Caco-2 (cell line): ENCODE data around the gene SORCS2. TPM values are rescaled to one million over a fixed set of nuclear protein-coding genes. Genes with fewer than 3 reads are reported as not detected.

ENCODE experiments used
- BruUV-seq: library from RNA; stranded (reverse); fragments of 400-500 nt; replicated peaks from 2 replicates; lab custom pipeline; 2021; lab: Mats Ljungman, UMichigan
- CTCF ChIA-PET: fragments of 300-600 bp; sonication (Branson Sonifier 250); formaldehyde crosslinking; loops from one replicate; lab custom pipeline; 2022; ENCODE audit warnings: antibody characterized with exemption; lab: Charles Lee
- POLR2A ChIA-PET: fragments of 300-600 bp; sonication (Branson Sonifier 250); formaldehyde crosslinking; loops from one replicate; lab custom pipeline; 2022; ENCODE audit warnings: antibody characterized with exemption; lab: Charles Lee
- DNase-seq, 2 experiments: peaks; one replicate each; pipeline versions ENCODE4 v3.0.0 to v3.0.0-alpha.2; 2020 to 2022
- H3K27me3 ChIP-seq: replicated peaks from 2 replicates; pipeline ENCODE4 v1.6.0; 2011; ENCODE audit warnings: low read length; ENCODE audit not compliant: control insufficient read depth, insufficient read depth
- H3K36me3 ChIP-seq: 2 replicates; pipeline ENCODE4 v1.5.1; 2011; ENCODE audit warnings: low read length; ENCODE audit not compliant: control insufficient read depth, insufficient read depth
- H3K4me1 ChIP-seq: fragments of 250-450 bp; sonication (Bioruptor Pico); 2 replicates; pipeline ENCODE4 v1.5.1; 2020; ENCODE audit warnings: mild to moderate bottlenecking
- H3K4me3 ChIP-seq: 2 replicates; pipeline ENCODE4 v1.5.1; 2011; ENCODE audit warnings: low read depth, mild to moderate bottlenecking, control low read depth, low read length
- H3K9me3 ChIP-seq: fragments of 250-450 bp; sonication (Bioruptor Pico); 2 replicates; pipeline ENCODE4 v1.5.1; 2020; ENCODE audit warnings: mild to moderate bottlenecking, moderate library complexity
- H3K27ac Mint-ChIP-seq: one replicate; pipeline ENCODE4 v1.8.0; 2022; ENCODE audit warnings: mixed read lengths; ENCODE audit not compliant: unreplicated experiment
- H3K27me3 Mint-ChIP-seq: one replicate; pipeline ENCODE4 v1.8.0; 2022; ENCODE audit warnings: mixed read lengths; ENCODE audit not compliant: insufficient read depth, unreplicated experiment
- H3K36me3 Mint-ChIP-seq: one replicate; pipeline ENCODE4 v1.8.0; 2022; ENCODE audit warnings: mild to moderate bottlenecking, mixed read lengths; ENCODE audit not compliant: insufficient read depth, unreplicated experiment
- H3K4me1 Mint-ChIP-seq: one replicate; pipeline ENCODE4 v1.8.0; 2022; ENCODE audit warnings: low read depth, mixed read lengths; ENCODE audit not compliant: unreplicated experiment
- H3K4me3 Mint-ChIP-seq: one replicate; pipeline ENCODE4 v1.8.0; 2022; ENCODE audit warnings: mild to moderate bottlenecking, moderate library complexity, mixed read lengths; ENCODE audit not compliant: unreplicated experiment
- H3K9me3 Mint-ChIP-seq: one replicate; pipeline ENCODE4 v1.8.0; 2022; ENCODE audit warnings: mixed read lengths; ENCODE audit not compliant: unreplicated experiment
- CTCF ChIP-seq, 2 experiments: fragments of 200-600 bp in 1 of 2; IDR thresholded peaks; 1 replicate in 1 of 2; 2 replicates in 1 of 2; pipeline versions ENCODE4 v1.5.1 to v1.8.0; 2011 to 2022; ENCODE audit warnings: antibody characterized with exemption in 1 of 2, control low read depth in 1 of 2, inconsistent platforms in 1 of 2, low read depth in 1 of 2, low read length in 1 of 2, mild to moderate bottlenecking in 1 of 2, moderate library complexity in 1 of 2; ENCODE audit not compliant: insufficient read depth in 1 of 2, severe bottlenecking in 1 of 2, unreplicated experiment in 1 of 2
- intact Hi-C: fragments of 100-400 bp; cut with micrococcal nuclease; formaldehyde crosslinking; loops from one replicate; pipeline ENCODE4 v1.10.0; 2022; ENCODE audit not compliant: unreplicated experiment
- total RNA-seq: library from RNA; stranded (reverse); gene quantifications from 2 replicates; pipeline ENCODE4 v1.2.3, GENCODE V29; 2022

SORCS2 gene
- total RNA-seq, 1 experiment from 2014 or later: 1.6 TPM

DNA sequence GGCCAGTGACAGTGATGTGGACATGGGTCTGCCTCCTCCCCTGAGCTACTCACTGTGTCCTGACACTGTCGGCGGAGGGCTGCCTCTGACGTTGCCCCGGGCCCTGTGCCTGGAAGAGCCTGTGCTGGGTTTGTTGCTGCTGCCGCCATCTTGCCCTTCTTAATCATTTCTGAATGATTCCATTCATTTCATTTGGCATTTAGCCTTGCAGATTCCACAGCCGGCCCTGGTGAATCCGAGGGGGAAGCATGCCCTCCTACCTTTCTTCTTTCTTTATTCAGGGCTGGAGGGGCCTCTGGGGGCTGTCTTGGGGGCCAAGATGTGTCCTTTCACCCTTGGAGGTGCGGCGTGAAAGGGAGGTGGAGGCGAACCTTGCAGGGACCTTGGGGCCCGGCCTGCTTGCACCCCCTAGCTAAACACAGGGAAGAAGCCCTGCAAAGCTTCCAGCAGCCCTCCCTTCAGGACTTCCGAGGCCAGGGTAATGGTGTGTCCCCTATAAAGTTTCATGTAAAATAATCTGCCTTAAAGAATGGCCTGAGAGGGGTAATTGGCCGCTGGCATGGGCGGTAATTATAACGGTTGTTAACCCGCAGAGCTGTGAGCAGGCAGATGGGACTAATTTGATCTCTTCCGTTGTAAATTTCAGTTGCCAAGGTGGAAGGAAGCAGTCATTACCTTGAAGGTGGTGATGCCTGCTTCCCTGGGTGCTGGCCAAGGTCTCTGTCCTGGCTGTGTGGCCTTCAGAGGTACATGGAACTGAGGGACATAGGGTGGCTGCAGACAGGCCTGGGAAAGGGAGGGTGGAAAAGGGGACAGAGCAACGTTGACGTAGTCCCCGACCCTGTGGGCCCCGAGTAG, 150.1 kb downstream of the SORCS2 start:
- Mint-ChIP-seq H3K27me3 (no peaks in the 10 kb centered on the region), H3K9me3 (peaks cover 24% of the 10 kb centered on the region), H3K4me1 (no peaks in the 10 kb centered on the region), H3K27ac (no peak overlapping the region), H3K36me3 (no peaks in the 10 kb centered on the region), H3K4me3 (no peak overlapping the region)
- no peak for DNase-seq
- TF ChIP-seq CTCF (IDR thresholded peaks at IDR 0.05; ENCODE audit: insufficient read depth in 1 of 2, low read depth in 1 of 2, low read length in 1 of 2, severe bottlenecking in 1 of 2, unreplicated experiment in 1 of 2): no peak
- Histone ChIP-seq H3K36me3 (no peaks in the 10 kb centered on the region), H3K4me3 (no peak overlapping the region), H3K27me3 (no peaks in the 10 kb centered on the region), H3K4me1 (no peaks in the 10 kb centered on the region), H3K9me3 (no peaks in the 10 kb centered on the region; the same call in 1 of the 2 replicates)
- BruUV-seq: no TSS peak
- POLR2A ChIA-PET: no interaction called here
- intact Hi-C loops: no loop called here
- CTCF ChIA-PET: no interaction called here

- Mint-ChIP-seq H3K27ac (no peak overlapping the region), H3K36me3 (no peaks in the 10 kb centered on the region), H3K27me3 (no peaks in the 10 kb centered on the region), H3K4me3 (no peak overlapping the region), H3K9me3 (peaks cover 17% of the 10 kb centered on the region), H3K4me1 (no peaks in the 10 kb centered on the region)
- H3K36me3 ChIP-seq: no peaks in the 10 kb centered on the region
- H3K4me3 ChIP-seq: no peak overlapping the region
- ChIA-PET POLR2A (no interaction called here), CTCF (no interaction called here)
- no TSS peak for BruUV-seq
- no peaks in the 10 kb centered on the region for H3K27me3 ChIP-seq
- no peaks in the 10 kb centered on the region for H3K4me1 ChIP-seq
- no peak for DNase-seq
- intact Hi-C loops: no loop called here
- no peaks in the 10 kb centered on the region; the same call in 1 of the 2 replicates for H3K9me3 ChIP-seq
- TF ChIP-seq CTCF (IDR thresholded peaks at IDR 0.05; ENCODE audit: insufficient read depth in 1 of 2, low read depth in 1 of 2, low read length in 1 of 2, severe bottlenecking in 1 of 2, unreplicated experiment in 1 of 2): no peak
Measured at GRCh38 chr4:7343081-7343655, 150.8 kb downstream of the SORCS2 start.

GRCh38 chr4:7343950-7344349, 151.6 kb downstream of the SORCS2 start:
- no TSS peak for BruUV-seq

More at GRCh38 chr4:7343950-7344349, 151.6 kb downstream of the SORCS2 start:
- peaks cover 15% of the 10 kb centered on the region for H3K9me3 Mint-ChIP-seq
- POLR2A ChIA-PET: no interaction called here
- no peaks in the 10 kb centered on the region for H3K36me3 ChIP-seq
- no peaks in the 10 kb centered on the region for H3K4me1 ChIP-seq
- no peak for DNase-seq
- no peaks in the 10 kb centered on the region for H3K36me3 Mint-ChIP-seq
- CTCF ChIA-PET: no interaction called here
- H3K9me3 ChIP-seq: no peaks in the 10 kb centered on the region; the same call in 1 of the 2 replicates
- H3K4me3 Mint-ChIP-seq: no peak overlapping the region
- H3K4me3 ChIP-seq: no peak overlapping the region
- intact Hi-C loops: no loop called here
- no peaks in the 10 kb centered on the region for H3K27me3 ChIP-seq
- TF ChIP-seq CTCF (IDR thresholded peaks at IDR 0.05; ENCODE audit: insufficient read depth in 1 of 2, low read depth in 1 of 2, low read length in 1 of 2, severe bottlenecking in 1 of 2, unreplicated experiment in 1 of 2): no peak
- no peaks in the 10 kb centered on the region for H3K27me3 Mint-ChIP-seq
- no peak overlapping the region for H3K27ac Mint-ChIP-seq
- no peaks in the 10 kb centered on the region for H3K4me1 Mint-ChIP-seq
